ENCODE results near the gene CCNH. TPM values are rescaled to one million over a fixed set of nuclear protein-coding genes. Genes with fewer than 3 reads are reported as not detected.

Gene CCNH
- total RNA-seq, 1 experiment from 2014 or later = 63.2 TPM

DNA sequence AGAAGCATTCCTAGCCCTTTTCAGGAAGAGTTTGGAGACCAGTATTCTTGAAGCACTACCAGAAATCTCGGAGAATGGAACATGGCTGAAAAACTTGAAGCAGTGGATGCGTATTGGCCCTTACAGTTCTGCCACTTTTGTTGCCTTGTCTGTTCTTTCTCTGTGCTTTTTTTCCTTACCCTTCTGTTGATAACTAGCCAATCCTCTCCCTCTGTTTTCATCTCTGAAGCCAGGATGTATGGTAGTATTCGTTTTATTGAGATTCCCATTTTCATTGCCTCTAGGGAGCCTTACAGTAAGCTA, 564 bp upstream of the CCNH start:
- TF ChIP-seq, protein P1, sequence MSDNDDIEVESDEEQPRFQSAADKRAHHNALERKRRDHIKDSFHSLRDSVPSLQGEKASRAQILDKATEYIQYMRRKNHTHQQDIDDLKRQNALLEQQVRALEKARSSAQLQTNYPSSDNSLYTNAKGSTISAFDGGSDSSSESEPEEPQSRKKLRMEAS (IDR thresholded peaks at IDR 0.05) = no peak
- TF ChIP-seq, protein P2, sequence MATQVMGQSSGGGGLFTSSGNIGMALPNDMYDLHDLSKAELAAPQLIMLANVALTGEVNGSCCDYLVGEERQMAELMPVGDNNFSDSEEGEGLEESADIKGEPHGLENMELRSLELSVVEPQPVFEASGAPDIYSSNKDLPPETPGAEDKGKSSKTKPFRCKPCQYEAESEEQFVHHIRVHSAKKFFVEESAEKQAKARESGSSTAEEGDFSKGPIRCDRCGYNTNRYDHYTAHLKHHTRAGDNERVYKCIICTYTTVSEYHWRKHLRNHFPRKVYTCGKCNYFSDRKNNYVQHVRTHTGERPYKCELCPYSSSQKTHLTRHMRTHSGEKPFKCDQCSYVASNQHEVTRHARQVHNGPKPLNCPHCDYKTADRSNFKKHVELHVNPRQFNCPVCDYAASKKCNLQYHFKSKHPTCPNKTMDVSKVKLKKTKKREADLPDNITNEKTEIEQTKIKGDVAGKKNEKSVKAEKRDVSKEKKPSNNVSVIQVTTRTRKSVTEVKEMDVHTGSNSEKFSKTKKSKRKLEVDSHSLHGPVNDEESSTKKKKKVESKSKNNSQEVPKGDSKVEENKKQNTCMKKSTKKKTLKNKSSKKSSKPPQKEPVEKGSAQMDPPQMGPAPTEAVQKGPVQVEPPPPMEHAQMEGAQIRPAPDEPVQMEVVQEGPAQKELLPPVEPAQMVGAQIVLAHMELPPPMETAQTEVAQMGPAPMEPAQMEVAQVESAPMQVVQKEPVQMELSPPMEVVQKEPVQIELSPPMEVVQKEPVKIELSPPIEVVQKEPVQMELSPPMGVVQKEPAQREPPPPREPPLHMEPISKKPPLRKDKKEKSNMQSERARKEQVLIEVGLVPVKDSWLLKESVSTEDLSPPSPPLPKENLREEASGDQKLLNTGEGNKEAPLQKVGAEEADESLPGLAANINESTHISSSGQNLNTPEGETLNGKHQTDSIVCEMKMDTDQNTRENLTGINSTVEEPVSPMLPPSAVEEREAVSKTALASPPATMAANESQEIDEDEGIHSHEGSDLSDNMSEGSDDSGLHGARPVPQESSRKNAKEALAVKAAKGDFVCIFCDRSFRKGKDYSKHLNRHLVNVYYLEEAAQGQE (IDR thresholded peaks at IDR 0.05; ENCODE audit: low read depth) = no peak
- TF ChIP-seq CEBPB (IDR thresholded peaks at IDR 0.05; ENCODE audit: low read depth) (no peak), SP1 (IDR thresholded peaks at IDR 0.05; ENCODE audit: low read depth) (no peak), ZNF274 (IDR thresholded peaks at IDR 0.05; ENCODE audit: low read depth, low read length) (no peak), EGR1 (IDR thresholded peaks at IDR 0.05; ENCODE audit: low read depth) (no peak), EZH2phosphoT487 (IDR thresholded peaks at IDR 0.05; ENCODE audit: borderline replicate concordance) (no peak), POLR2A (IDR thresholded peaks at IDR 0.05; ENCODE audit: borderline replicate concordance, extremely low read depth, insufficient read depth, insufficient read length) (no peak), SIN3A (IDR thresholded peaks at IDR 0.05; ENCODE audit: low read depth) (no peak), EZH2 (IDR thresholded peaks at IDR 0.05) (no peak), TCF7L2 (IDR thresholded peaks at IDR 0.05; ENCODE audit: borderline replicate concordance, extremely low read depth, insufficient read depth, insufficient read length) (no peak)
- TF ChIP-seq, protein P3, sequence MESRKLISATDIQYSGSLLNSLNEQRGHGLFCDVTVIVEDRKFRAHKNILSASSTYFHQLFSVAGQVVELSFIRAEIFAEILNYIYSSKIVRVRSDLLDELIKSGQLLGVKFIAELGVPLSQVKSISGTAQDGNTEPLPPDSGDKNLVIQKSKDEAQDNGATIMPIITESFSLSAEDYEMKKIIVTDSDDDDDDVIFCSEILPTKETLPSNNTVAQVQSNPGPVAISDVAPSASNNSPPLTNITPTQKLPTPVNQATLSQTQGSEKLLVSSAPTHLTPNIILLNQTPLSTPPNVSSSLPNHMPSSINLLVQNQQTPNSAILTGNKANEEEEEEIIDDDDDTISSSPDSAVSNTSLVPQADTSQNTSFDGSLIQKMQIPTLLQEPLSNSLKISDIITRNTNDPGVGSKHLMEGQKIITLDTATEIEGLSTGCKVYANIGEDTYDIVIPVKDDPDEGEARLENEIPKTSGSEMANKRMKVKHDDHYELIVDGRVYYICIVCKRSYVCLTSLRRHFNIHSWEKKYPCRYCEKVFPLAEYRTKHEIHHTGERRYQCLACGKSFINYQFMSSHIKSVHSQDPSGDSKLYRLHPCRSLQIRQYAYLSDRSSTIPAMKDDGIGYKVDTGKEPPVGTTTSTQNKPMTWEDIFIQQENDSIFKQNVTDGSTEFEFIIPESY (IDR thresholded peaks at IDR 0.05; ENCODE audit: extremely low read depth, insufficient replicate concordance, low read length) = no peak
- Histone ChIP-seq H3K4me2 (ENCODE audit: low read length) (peak overlapping the region; percentile 91), H2AFZ (ENCODE audit: low read depth, low read length, poor library complexity, severe bottlenecking) (peak overlapping the region; percentile 75), H3K79me2 (ENCODE audit: insufficient read depth, low read length) (peaks cover 44% of the 10 kb centered on the region), H3K9me3 (ENCODE audit: control insufficient read depth in 1 of 2, insufficient read depth in 1 of 2, low read depth in 1 of 2, low read length in 2 of 2) (no peaks in the 10 kb centered on the region), H3K4me1 (ENCODE audit: control insufficient read depth in 1 of 2, insufficient read depth in 2 of 2, low read length in 2 of 2) (peaks cover 4 to 9% of the 10 kb centered on the region in 2 experiments; a peak in 3 of 4 replicates), H3K36me3 (ENCODE audit: control insufficient read depth in 1 of 2, insufficient read depth in 2 of 2, low read length in 2 of 2) (peaks cover 19 to 24% of the 10 kb centered on the region in 2 experiments), H3K27me3 (ENCODE audit: insufficient read depth, low read length) (no peaks in the 10 kb centered on the region), H4K20me1 (ENCODE audit: insufficient read depth) (no peaks in the 10 kb centered on the region), H3K4me3 (replicated peaks in 1 of 2; ENCODE audit: low read depth in 1 of 2, low read length in 2 of 2) (peak overlapping the region; percentile 82 to 99), H3K9me2 (ENCODE audit: insufficient read depth) (no peaks in the 10 kb centered on the region), H3K27ac (ENCODE audit: low read depth, low read length) (peak overlapping the region; percentile 17; the same call in 1 of the 2 replicates), H3K9ac (ENCODE audit: low read length) (peak overlapping the region; percentile 96)
- intact Hi-C loops (cut with micrococcal nuclease) = loop anchor here (10.0 kb wide), 1 partner anchor 852 kb away; the partner anchor contains the start of gene TMEM161B
- ChIA-PET CTCF (interaction anchor here (0.8 to 1.7 kb wide), 4 partner anchors 13 to 1311 kb away, joined by 3 to 9 read pairs (median 4); no protein-coding TSS in a partner anchor), RAD21 (ENCODE audit: low non-redundant PET in 1 of 2, low total read pairs in 2 of 2, uncharacterized antibody in 2 of 2, unreplicated experiment in 2 of 2) (no interaction called here), POLR2A (interaction anchor here (0.9 to 1.5 kb wide), 3 partner anchors 293 to 1277 kb away, joined by 3 to 4 read pairs (median 3); no protein-coding TSS in a partner anchor)
- ATAC-seq = peak; percentile 8
- DNase-seq (ENCODE audit: low read depth, low spot score) = no peak
- TSS peak; percentile 96 for BruUV-seq (replicated peaks)

All from HCT116 (cell line).